ENCODE results near the gene TFAP2A. TPM values are rescaled to one million over a fixed set of nuclear protein-coding genes. Genes with fewer than 3 reads are reported as not detected.
A peak's percentile ranks its signal among the peaks of the same experiment; 100 is the strongest.

TFAP2A gene
- total RNA-seq, 3 donors from 2014 or later = 25.2 to 46.0 TPM; not detected in 1

GRCh38 chr6:10382322-10382721, 32.6 kb downstream of the TFAP2A start:
- intact Hi-C loops (cut with DNase I; ENCODE audit: low total_unique reads) = no loop called here
- Histone ChIP-seq H3K27ac (no peak overlapping the region), H3K4me1 (no peaks in the 10 kb centered on the region), H3K36me3 (no peaks in the 10 kb centered on the region), H3K4me3 (peak overlapping the region in 2 of 3 donors; percentile 56 to 72), H3K9me3 (no peaks in the 10 kb centered on the region), H3K27me3 (peaks cover 6 to 24% of the 10 kb centered on the region in 2 donors)
- DNase-seq (ENCODE audit: low spot score in 2 of 2) = no peak
- TF ChIP-seq CTCF (IDR thresholded peaks at IDR 0.05) (no peak), POLR2A (IDR thresholded peaks at IDR 0.05) (no peak), POLR2AphosphoS5 (IDR thresholded peaks at IDR 0.05) (no peak)

GRCh38 chr6:10381830-10382208, 33.1 kb downstream of the TFAP2A start:
- no peaks in the 10 kb centered on the region for H3K36me3 ChIP-seq
- TF ChIP-seq CTCF (IDR thresholded peaks at IDR 0.05) (no peak), POLR2AphosphoS5 (IDR thresholded peaks at IDR 0.05) (no peak), POLR2A (IDR thresholded peaks at IDR 0.05) (no peak)
- no peak for DNase-seq (ENCODE audit: low spot score in 2 of 2)
- no peaks in the 10 kb centered on the region for H3K9me3 ChIP-seq
- peaks cover 6 to 23% of the 10 kb centered on the region in 2 donors for H3K27me3 ChIP-seq
- intact Hi-C loops (cut with DNase I; ENCODE audit: low total_unique reads) = no loop called here
- no peak overlapping the region for H3K27ac ChIP-seq
- H3K4me3 ChIP-seq = peak overlapping the region in 1 of 3 donors; percentile 3
- no peaks in the 10 kb centered on the region for H3K4me1 ChIP-seq

- Histone ChIP-seq H3K9me3 (no peaks in the 10 kb centered on the region), H3K4me3 (peak overlapping the region in 1 of 3 donors; percentile 3), H3K27ac (no peak overlapping the region), H3K27me3 (peaks cover 6 to 23% of the 10 kb centered on the region in 2 donors), H3K4me1 (no peaks in the 10 kb centered on the region), H3K36me3 (no peaks in the 10 kb centered on the region)
- TF ChIP-seq POLR2AphosphoS5 (IDR thresholded peaks at IDR 0.05) (no peak), POLR2A (IDR thresholded peaks at IDR 0.05) (no peak), CTCF (IDR thresholded peaks at IDR 0.05) (no peak)
- intact Hi-C loops (cut with DNase I; ENCODE audit: low total_unique reads) = no loop called here
- no peak for DNase-seq (ENCODE audit: low spot score in 2 of 2)
Observed at GRCh38 chr6:10381133-10381829, 33.6 kb downstream of the TFAP2A start.

- intact Hi-C loops (cut with DNase I; ENCODE audit: low total_unique reads) = no loop called here
- Histone ChIP-seq H3K27ac (peak overlapping the region; percentile 59 to 67), H3K36me3 (no peaks in the 10 kb centered on the region), H3K4me1 (no peaks in the 10 kb centered on the region), H3K27me3 (no peaks in the 10 kb centered on the region), H3K4me3 (no peak overlapping the region), H3K9me3 (no peaks in the 10 kb centered on the region)
- DNase-seq (ENCODE audit: low spot score in 2 of 2) = no peak
- no peak for TF ChIP-seq POLR2A (IDR thresholded peaks at IDR 0.05)
- no peak for TF ChIP-seq POLR2AphosphoS5 (IDR thresholded peaks at IDR 0.05)
- TF ChIP-seq CTCF (IDR thresholded peaks at IDR 0.05) = no peak
Observed at GRCh38 chr6:10375391-10375969, 39.4 kb downstream of the TFAP2A start.

GRCh38 chr6:10373642-10374359, 41.1 kb downstream of the TFAP2A start:
- DNase-seq (ENCODE audit: low spot score in 2 of 2) = no peak
- H3K4me1 ChIP-seq = no peaks in the 10 kb centered on the region
- no peak overlapping the region for H3K27ac ChIP-seq
- intact Hi-C loops (cut with DNase I; ENCODE audit: low total_unique reads) = no loop called here
- H3K36me3 ChIP-seq = no peaks in the 10 kb centered on the region
- H3K9me3 ChIP-seq = no peaks in the 10 kb centered on the region
- no peak overlapping the region for H3K4me3 ChIP-seq
- H3K27me3 ChIP-seq = no peaks in the 10 kb centered on the region
- TF ChIP-seq POLR2AphosphoS5 (IDR thresholded peaks at IDR 0.05) (no peak), POLR2A (IDR thresholded peaks at IDR 0.05) (no peak), CTCF (IDR thresholded peaks at IDR 0.05) (no peak)

All from breast epithelium (tissue), 4 donors.